ENCODE results near the gene NSMF. TPM values are rescaled to one million over a fixed set of nuclear protein-coding genes. Genes with fewer than 3 reads are reported as not detected.
A peak's percentile ranks its signal among the peaks of the same experiment; 100 is the strongest.

Gene NSMF
- total and polyA plus RNA-seq, 10 of the 15 experiments (the other 5 are each of a cell fraction or from before 2014, with no cell fraction given), result 0.13 to 44.3 (median 13.4) TPM

DNA sequence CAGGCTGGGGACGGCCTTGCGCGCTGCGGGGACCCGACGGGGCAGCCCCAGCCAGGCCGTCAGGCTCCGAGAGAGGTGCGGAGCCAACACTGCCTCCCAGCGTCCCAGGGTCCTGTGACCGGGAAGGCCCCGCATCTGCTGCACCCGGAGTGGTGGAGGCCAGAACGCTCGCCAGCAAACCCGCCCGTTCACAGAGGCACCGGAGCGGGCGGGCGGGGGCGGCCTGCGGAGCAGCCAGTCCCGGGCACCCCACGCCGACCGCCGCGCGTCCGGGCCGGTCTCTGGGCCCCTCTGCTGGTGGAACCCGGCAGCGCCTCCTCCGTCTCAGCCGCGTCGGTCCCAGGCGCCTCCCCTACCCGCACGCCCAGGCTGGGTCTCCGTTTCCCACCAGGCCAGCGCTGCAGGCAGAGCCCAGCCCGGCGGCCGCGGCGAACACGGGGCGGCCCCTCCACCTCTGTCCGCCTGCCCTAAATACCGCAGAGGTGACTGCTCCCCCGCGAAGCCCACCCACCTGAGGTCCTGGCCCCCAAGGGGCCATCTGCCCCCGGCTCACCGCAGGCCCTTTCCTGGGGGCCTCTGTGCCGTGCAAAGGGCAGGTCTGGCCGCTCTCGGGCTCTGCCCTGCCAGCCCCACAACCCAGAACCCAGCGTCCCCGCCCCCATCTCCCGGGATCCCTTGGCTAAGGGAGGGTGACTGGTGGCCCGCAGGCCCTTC is 52.1 kb downstream of the NSMF start (continued):
- TF ChIP-seq, protein P1, sequence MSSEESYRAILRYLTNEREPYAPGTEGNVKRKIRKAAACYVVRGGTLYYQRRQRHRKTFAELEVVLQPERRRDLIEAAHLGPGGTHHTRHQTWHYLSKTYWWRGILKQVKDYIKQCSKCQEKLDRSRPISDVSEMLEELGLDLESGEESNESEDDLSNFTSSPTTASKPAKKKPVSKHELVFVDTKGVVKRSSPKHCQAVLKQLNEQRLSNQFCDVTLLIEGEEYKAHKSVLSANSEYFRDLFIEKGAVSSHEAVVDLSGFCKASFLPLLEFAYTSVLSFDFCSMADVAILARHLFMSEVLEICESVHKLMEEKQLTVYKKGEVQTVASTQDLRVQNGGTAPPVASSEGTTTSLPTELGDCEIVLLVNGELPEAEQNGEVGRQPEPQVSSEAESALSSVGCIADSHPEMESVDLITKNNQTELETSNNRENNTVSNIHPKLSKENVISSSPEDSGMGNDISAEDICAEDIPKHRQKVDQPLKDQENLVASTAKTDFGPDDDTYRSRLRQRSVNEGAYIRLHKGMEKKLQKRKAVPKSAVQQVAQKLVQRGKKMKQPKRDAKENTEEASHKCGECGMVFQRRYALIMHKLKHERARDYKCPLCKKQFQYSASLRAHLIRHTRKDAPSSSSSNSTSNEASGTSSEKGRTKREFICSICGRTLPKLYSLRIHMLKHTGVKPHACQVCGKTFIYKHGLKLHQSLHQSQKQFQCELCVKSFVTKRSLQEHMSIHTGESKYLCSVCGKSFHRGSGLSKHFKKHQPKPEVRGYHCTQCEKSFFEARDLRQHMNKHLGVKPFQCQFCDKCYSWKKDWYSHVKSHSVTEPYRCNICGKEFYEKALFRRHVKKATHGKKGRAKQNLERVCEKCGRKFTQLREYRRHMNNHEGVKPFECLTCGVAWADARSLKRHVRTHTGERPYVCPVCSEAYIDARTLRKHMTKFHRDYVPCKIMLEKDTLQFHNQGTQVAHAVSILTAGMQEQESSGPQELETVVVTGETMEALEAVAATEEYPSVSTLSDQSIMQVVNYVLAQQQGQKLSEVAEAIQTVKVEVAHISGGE (CRISPR knock-in tag; IDR thresholded peaks at IDR 0.05), result no peak
- no peak for TF ChIP-seq ZBED1 (IDR thresholded peaks at IDR 0.05; ENCODE audit: borderline replicate concordance)
- no peak for TF ChIP-seq FOXK2 (IDR thresholded peaks at IDR 0.05)
- no peak for TF ChIP-seq ZNF384 (IDR thresholded peaks at IDR 0.05; ENCODE audit: borderline replicate concordance, low read depth, low read length)
- TF ChIP-seq ETV6 (conservative IDR thresholded peaks at IDR 0.05 in 1 of 2, IDR thresholded peaks at IDR 0.05 in 1 of 2; ENCODE audit: borderline replicate concordance in 1 of 2, low read depth in 1 of 2), result no peak
- TF ChIP-seq BRCA1 (IDR thresholded peaks at IDR 0.05; ENCODE audit: low read depth, low read length), result no peak
- TF ChIP-seq CEBPZ (IDR thresholded peaks at IDR 0.05; ENCODE audit: low read depth, low read length), result no peak
- TF ChIP-seq RELA (IDR thresholded peaks at IDR 0.05; ENCODE audit: borderline replicate concordance, partially characterized antibody), result peak; percentile 64
- TF ChIP-seq IRF3 (IDR thresholded peaks at IDR 0.05), result no peak
- no peak for TF ChIP-seq ZBTB4 (CRISPR knock-in tag; IDR thresholded peaks at IDR 0.05)
- TF ChIP-seq RAD51 (IDR thresholded peaks at IDR 0.05), result no peak
- no peak for TF ChIP-seq IRF4 (IDR thresholded peaks at IDR 0.05; ENCODE audit: low read depth, low read length)
- no peak for TF ChIP-seq NBN (IDR thresholded peaks at IDR 0.05)
- no peak for TF ChIP-seq MTA2 (IDR thresholded peaks at IDR 0.05; ENCODE audit: low read depth)
- TF ChIP-seq ZNF274 (IDR thresholded peaks at IDR 0.05; ENCODE audit: insufficient read depth, insufficient read length), result no peak
